ENCODE results near the gene EEF1AKMT1.

Gene EEF1AKMT1

GRCh38 chr13:20718958-20719566 lies 54.7 kb downstream of the EEF1AKMT1 start:
- no peak overlapping the region for H3K4me3 ChIP-seq (ENCODE audit: low read length)
- TF ChIP-seq ZNF274 (IDR thresholded peaks at IDR 0.05; ENCODE audit: low read depth, low read length), result no peak

- no peak for TF ChIP-seq ZNF274 (IDR thresholded peaks at IDR 0.05; ENCODE audit: low read depth, low read length)
- no peak overlapping the region for H3K4me3 ChIP-seq (ENCODE audit: low read length)
Measured at GRCh38 chr13:20717581-20718542, 55.9 kb downstream of the EEF1AKMT1 start.

- no peak overlapping the region for H3K4me3 ChIP-seq (ENCODE audit: low read length)
- TF ChIP-seq ZNF274 (IDR thresholded peaks at IDR 0.05; ENCODE audit: low read depth, low read length), result no peak
Measured at GRCh38 chr13:20716951-20717350, 56.8 kb downstream of the EEF1AKMT1 start.

DNA sequence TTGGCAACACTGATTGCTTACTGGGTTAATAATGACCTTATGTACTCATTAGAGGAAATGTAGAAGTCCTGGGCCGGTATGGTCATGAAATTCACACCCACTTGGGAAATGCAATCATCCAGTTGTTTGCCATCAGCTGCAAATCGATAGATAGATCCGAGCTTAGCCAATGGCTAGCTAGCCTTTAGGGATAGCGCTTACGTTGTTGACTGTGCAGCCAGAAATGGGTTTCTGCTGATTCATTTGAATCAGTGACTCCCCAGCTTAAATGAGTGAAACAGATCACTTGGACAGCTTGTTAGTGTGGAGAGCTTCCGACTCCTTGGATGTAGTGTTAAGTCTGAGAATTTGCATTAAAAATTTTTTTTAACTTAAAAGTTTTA lies 58.4 kb downstream of the EEF1AKMT1 start:
- H3K4me3 ChIP-seq (ENCODE audit: low read length), result no peak overlapping the region
- no peak for TF ChIP-seq ZNF274 (IDR thresholded peaks at IDR 0.05; ENCODE audit: low read depth, low read length)

GRCh38 chr13:20714563-20715329 lies 59.0 kb downstream of the EEF1AKMT1 start:
- no peak overlapping the region for H3K4me3 ChIP-seq (ENCODE audit: low read length)

DNA sequence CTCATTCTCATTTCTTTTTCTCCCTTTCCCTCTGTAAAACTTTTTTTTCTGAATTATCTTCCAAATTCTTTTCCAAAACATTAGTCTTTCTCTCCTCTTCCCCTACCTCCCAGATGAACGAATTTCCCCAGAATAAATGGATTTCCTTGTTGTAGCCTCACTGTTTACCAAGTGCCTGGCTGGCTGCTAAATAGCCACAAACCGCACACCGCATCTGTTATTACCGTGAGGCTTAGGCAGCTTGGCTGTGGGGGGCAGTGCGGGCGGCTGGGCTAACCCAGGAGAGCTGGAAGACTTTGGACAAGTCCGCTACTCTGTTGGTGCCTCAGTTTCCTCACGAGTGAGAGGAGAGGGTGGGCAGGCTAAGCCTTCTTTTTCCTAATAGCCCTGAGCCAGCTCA lies 59.6 kb downstream of the EEF1AKMT1 start:
- TF ChIP-seq ZNF274 (IDR thresholded peaks at IDR 0.05; ENCODE audit: low read depth, low read length), result no peak
- no peak overlapping the region for H3K4me3 ChIP-seq (ENCODE audit: low read length)

More at GRCh38 chr13:20714563-20715329, 59.0 kb downstream of the EEF1AKMT1 start:
- no peak for TF ChIP-seq ZNF274 (IDR thresholded peaks at IDR 0.05; ENCODE audit: low read depth, low read length)

- TF ChIP-seq ZNF274 (IDR thresholded peaks at IDR 0.05; ENCODE audit: low read depth, low read length), result no peak
- H3K4me3 ChIP-seq (ENCODE audit: low read length), result no peak overlapping the region
Measured at GRCh38 chr13:20713751-20714150, 60.0 kb downstream of the EEF1AKMT1 start.

DNA sequence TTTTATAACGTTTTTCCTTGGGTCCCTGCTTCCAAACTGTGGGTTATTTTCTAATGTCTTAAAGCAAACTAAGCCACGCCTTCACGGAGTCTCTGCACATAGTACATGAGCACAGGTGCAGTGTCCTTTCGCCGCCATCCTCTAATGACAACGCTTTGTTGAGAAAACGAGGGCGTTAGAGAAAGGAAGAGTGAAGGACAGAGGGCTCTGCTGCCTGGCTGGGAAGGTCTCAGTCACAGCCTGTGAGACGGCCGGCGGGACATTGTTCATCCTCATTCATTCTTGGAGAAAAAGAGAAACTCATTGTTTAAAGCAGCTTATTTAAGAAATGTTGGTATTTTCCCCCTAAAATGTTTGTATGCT lies 60.8 kb downstream of the EEF1AKMT1 start:
- no peak overlapping the region for H3K4me3 ChIP-seq (ENCODE audit: low read length)
- no peak for TF ChIP-seq ZNF274 (IDR thresholded peaks at IDR 0.05; ENCODE audit: low read depth, low read length)

DNA sequence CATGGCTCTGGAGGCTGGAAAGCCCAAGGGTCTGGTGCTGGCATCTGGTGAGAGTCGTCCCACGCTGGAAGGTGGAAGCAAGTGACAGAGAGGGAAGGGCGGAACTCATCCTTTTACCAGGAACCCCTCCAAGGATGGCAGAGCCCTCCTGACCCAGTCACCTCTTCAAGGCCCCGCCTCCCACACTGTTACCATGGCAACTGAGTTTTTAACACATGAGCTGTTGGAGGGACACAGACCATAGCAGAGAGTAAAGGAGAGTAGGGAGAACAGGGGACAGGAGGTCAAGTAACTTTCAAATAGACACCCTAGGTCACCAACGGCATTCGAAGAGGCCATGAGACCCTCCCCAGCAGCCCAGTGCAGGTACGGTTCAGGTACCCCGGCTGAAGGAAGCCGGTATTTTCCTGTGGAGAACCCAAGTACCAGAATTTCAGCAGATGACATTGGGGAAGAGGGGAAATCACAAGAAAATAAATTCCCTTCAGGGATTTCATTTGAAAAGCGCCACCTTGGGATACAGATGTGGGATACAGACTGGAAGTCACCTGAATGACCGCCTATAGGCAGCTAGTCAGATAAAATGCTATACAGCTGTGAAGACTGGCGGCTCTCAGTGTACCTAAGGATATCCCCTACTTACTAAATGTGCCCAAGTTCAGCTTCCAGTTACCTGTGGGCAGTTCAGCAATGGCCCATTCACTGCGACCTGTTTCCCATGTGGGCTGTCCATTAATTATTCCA lies 62.3 kb downstream of the EEF1AKMT1 start:
- no peak overlapping the region for H3K4me3 ChIP-seq (ENCODE audit: low read length)
- no peak for TF ChIP-seq ZNF274 (IDR thresholded peaks at IDR 0.05; ENCODE audit: low read depth, low read length)

- no peak overlapping the region for H3K4me3 ChIP-seq (ENCODE audit: low read length)
- TF ChIP-seq ZNF274 (IDR thresholded peaks at IDR 0.05; ENCODE audit: low read depth, low read length), result no peak
Measured at GRCh38 chr13:20709782-20710181, 64.0 kb downstream of the EEF1AKMT1 start.

- TF ChIP-seq ZNF274 (IDR thresholded peaks at IDR 0.05; ENCODE audit: low read depth, low read length), result no peak
- no peak overlapping the region for H3K4me3 ChIP-seq (ENCODE audit: low read length)
Measured at GRCh38 chr13:20709369-20709768, 64.4 kb downstream of the EEF1AKMT1 start.

DNA sequence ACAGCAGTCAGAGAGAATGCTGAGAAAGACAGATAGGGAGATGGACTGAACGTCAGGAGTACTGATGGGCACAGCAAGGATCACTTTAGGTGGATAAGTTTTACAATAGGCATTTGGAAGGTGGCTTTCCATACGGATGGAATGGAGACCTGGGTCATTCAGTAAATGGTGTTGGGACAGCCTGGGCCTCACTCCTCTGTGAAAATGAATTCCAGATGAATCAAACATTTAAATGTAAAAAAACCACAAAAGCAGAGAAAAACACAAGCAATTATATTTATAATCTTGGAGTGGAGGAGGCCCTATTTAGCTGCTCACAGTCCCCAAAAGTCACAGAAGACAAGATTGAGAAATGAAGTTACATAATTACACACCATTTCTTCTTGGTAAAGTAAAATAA lies 65.5 kb downstream of the EEF1AKMT1 start:
- H3K4me3 ChIP-seq (ENCODE audit: low read length), result no peak overlapping the region
- no peak for TF ChIP-seq ZNF274 (IDR thresholded peaks at IDR 0.05; ENCODE audit: low read depth, low read length)

- no peak overlapping the region for H3K4me3 ChIP-seq (ENCODE audit: low read length)
- TF ChIP-seq ZNF274 (IDR thresholded peaks at IDR 0.05; ENCODE audit: low read depth, low read length), result no peak
Measured at GRCh38 chr13:20706661-20707060, 67.1 kb downstream of the EEF1AKMT1 start.
